Measurements from ENCODE around the gene MEP1A. TPM values are rescaled to one million over a fixed set of nuclear protein-coding genes. Genes with fewer than 3 reads are reported as not detected.

Gene MEP1A
- total RNA-seq, 1 donor from 2014 or later, result not detected

DNA sequence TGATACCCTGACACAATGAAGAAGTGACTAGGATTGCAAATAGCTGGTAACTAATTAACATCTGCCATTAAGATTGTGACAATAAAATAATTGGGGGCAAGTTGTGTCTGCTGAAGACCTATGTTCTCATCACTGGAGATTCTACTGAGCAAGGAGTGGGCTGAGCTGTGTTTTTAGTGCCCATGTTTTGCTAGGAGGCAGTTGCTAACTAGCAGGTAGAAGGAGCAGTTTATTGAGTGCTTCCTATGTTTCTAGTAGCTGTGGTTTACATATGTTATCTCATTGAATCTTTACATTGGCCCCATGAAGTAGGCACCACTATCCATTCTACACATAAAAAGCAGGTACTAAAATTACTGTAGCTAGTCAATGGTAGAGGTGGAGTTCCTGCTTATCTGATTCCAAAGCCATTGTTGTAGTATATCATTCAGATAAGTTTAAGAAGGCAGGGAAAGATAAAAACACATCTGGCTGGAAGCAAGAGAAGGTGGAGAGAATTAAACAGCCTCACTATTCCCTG is 2.8 kb upstream of the MEP1A start:
- Histone ChIP-seq H3K27ac (no peak overlapping the region), H3K27me3 (no peaks in the 10 kb centered on the region), H3K36me3 (no peaks in the 10 kb centered on the region), H3K9me3 (no peaks in the 10 kb centered on the region), H3K4me3 (no peak overlapping the region), H3K4me1 (no peaks in the 10 kb centered on the region)
- DNase-seq, result no peak
- intact Hi-C loops (cut with DNase I), result no loop called here
- TF ChIP-seq, protein P1, sequence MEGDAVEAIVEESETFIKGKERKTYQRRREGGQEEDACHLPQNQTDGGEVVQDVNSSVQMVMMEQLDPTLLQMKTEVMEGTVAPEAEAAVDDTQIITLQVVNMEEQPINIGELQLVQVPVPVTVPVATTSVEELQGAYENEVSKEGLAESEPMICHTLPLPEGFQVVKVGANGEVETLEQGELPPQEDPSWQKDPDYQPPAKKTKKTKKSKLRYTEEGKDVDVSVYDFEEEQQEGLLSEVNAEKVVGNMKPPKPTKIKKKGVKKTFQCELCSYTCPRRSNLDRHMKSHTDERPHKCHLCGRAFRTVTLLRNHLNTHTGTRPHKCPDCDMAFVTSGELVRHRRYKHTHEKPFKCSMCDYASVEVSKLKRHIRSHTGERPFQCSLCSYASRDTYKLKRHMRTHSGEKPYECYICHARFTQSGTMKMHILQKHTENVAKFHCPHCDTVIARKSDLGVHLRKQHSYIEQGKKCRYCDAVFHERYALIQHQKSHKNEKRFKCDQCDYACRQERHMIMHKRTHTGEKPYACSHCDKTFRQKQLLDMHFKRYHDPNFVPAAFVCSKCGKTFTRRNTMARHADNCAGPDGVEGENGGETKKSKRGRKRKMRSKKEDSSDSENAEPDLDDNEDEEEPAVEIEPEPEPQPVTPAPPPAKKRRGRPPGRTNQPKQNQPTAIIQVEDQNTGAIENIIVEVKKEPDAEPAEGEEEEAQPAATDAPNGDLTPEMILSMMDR (IDR thresholded peaks at IDR 0.05), result no peak
- no peak for ATAC-seq

DNA sequence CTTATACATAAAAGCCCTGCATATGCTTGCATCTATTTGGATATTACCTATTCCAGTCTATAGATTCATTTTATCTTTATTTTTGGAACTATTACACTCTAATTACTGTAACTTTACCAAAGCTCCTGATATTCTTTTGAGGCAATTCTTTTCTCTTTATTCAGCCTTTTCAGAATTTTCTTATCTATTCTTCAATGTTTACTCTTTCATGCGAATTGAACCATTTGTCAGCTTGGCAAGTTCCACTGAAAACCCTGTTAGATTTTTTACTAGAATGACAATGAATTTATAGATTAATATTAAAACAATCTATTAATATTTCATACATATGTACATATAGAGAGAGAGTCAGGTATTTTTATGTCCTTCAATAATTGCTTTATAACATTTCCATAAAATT is 554 bp upstream of the MEP1A start:
- TF ChIP-seq, protein P1 (IDR thresholded peaks at IDR 0.05), result no peak
- no peaks in the 10 kb centered on the region for H3K9me3 ChIP-seq
- H3K4me3 ChIP-seq, result no peak overlapping the region
- H3K27me3 ChIP-seq, result no peaks in the 10 kb centered on the region
- intact Hi-C loops (cut with DNase I), result no loop called here
- DNase-seq, result no peak
- H3K36me3 ChIP-seq, result no peaks in the 10 kb centered on the region
- no peaks in the 10 kb centered on the region for H3K4me1 ChIP-seq
- H3K27ac ChIP-seq, result no peak overlapping the region
- ATAC-seq, result no peak

DNA sequence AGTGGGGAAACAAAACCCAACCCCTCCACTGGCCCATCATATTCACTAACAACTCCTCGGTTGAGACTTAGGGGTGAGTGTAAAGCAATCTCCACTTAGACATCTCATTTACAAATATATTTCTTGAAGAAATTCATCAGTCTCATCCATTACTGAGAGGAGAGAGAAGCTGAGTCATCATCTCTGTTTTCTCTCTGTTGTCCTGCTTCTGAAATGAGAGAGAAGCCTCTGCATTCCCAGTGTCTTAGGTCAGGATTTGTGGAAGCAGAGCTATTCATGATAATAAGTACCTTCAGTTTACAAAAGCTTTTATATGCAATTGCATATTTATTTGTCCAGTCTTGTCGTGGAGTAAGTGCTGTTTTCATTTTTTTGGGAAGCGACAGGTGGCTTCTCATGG is 879 bp downstream of the MEP1A start:
- TF ChIP-seq, protein P1 (IDR thresholded peaks at IDR 0.05), result no peak
- no peak for DNase-seq
- H3K27me3 ChIP-seq, result no peaks in the 10 kb centered on the region
- no peaks in the 10 kb centered on the region for H3K9me3 ChIP-seq
- H3K27ac ChIP-seq, result no peak overlapping the region
- intact Hi-C loops (cut with DNase I), result no loop called here
- H3K36me3 ChIP-seq, result no peaks in the 10 kb centered on the region
- no peak overlapping the region for H3K4me3 ChIP-seq
- no peaks in the 10 kb centered on the region for H3K4me1 ChIP-seq
- ATAC-seq, result no peak

DNA sequence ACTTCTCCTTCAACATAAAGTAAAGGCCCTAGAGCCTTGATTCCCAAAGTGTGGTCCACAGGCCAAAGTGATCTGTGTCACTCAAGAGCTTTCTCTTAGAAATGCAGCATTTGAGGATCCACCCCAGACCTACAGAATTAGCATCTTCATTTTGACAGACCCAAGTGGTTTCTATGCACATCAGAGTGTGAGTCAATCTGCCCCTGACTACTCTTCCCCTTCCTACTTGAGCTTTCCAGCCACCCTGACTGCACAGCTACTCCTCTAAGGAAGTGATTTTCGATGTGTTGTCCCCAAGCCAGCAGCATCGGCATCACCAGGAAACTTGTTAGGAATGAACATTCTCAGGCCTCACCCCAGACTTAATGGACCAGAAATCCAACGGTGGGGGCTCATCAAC is 2.6 kb downstream of the MEP1A start:
- intact Hi-C loops (cut with DNase I), result no loop called here
- Histone ChIP-seq H3K4me3 (no peak overlapping the region), H3K9me3 (no peaks in the 10 kb centered on the region), H3K27me3 (no peaks in the 10 kb centered on the region), H3K27ac (no peak overlapping the region), H3K36me3 (no peaks in the 10 kb centered on the region), H3K4me1 (no peaks in the 10 kb centered on the region)
- ATAC-seq (no peak), DNase-seq (no peak)
- TF ChIP-seq, protein P1 (IDR thresholded peaks at IDR 0.05), result no peak

DNA sequence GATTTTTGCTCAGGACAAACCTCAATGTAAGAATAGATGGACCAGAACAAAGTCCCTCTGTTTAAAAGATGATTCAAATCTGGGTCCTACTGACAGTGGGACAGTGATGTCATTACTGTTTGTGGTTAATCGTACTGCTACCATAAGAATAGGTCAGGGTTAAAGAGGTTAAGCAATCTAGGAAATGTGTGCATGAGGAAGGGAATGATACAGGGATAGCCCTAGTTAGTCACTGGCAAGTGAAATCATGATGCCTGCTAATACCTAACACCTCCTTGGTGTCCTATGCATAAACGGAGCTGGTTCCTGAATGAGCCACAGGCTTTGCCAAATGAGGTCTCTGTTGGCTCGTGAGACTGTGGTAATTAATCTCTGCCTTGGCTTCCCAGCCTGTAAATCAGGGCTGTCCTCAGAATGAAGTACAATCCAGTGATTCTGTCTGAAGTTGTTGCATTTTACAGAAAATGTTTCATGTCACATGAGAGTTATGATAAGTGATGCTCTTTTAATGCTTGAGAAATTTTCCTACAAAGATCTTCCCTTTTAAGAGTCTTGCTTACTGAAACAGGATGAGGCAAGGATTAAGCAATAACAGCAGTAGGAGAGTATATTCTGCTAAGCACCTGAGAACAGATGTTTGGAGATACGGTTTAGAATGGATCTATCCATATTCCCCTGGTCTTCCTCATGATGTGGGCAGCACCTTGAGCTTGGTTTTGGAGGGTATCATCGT is 3.8 kb downstream of the MEP1A start:
- H3K27me3 ChIP-seq, result no peaks in the 10 kb centered on the region
- no peak for DNase-seq
- ATAC-seq, result peak; percentile 38
- intact Hi-C loops (cut with DNase I), result no loop called here
- TF ChIP-seq, protein P1 (IDR thresholded peaks at IDR 0.05), result no peak
- no peaks in the 10 kb centered on the region for H3K4me1 ChIP-seq
- no peak overlapping the region for H3K27ac ChIP-seq
- no peak overlapping the region for H3K4me3 ChIP-seq
- no peaks in the 10 kb centered on the region for H3K9me3 ChIP-seq
- H3K36me3 ChIP-seq, result no peaks in the 10 kb centered on the region
